Liver (tissue), 9 donors: ENCODE data around the gene ADCY9. TPM values are rescaled to one million over a fixed set of nuclear protein-coding genes. Genes with fewer than 3 reads are reported as not detected.
"Not testable (repeated sequence)": the region's sequence is repeated elsewhere in the genome, so short reads cannot be mapped to it uniquely, and the experiment has no call there.

Source experiments
- DNase-seq: peaks from one replicate; pipeline ENCODE4 v3.0.0-alpha.2; 2017; ENCODE audit warnings: low spot score
- H3K27ac ChIP-seq, 2 donors: one replicate each; pipeline ENCODE4 v1.7.0; 2013; ENCODE audit warnings: inconsistent platforms in 2 of 2, low read length in 2 of 2, control low read depth in 1 of 2, low read depth in 1 of 2, mild to moderate bottlenecking in 1 of 2
- H3K27me3 ChIP-seq, 4 donors: one replicate each; pipeline versions ENCODE4 v1.6.1 to v1.7.0; 2013; ENCODE audit warnings: low read length in 3 of 4, inconsistent platforms in 1 of 4, mild to moderate bottlenecking in 1 of 4, moderate library complexity in 1 of 4; ENCODE audit not compliant: control insufficient read depth in 4 of 4, insufficient read depth in 4 of 4
- H3K36me3 ChIP-seq, 4 donors: one replicate each; pipeline versions ENCODE4 v1.6.1 to v1.7.0; 2013; ENCODE audit warnings: low read length in 3 of 4, mild to moderate bottlenecking in 3 of 4, low read depth in 1 of 4, moderate library complexity in 1 of 4; ENCODE audit not compliant: control insufficient read depth in 4 of 4, insufficient read depth in 3 of 4
- H3K4me1 ChIP-seq, 4 donors: one replicate each; pipeline versions ENCODE4 v1.6.1 to v1.7.0; 2013; ENCODE audit warnings: low read length in 3 of 4, mild to moderate bottlenecking in 3 of 4, moderate library complexity in 1 of 4; ENCODE audit not compliant: control insufficient read depth in 4 of 4, insufficient read depth in 4 of 4
- H3K4me3 ChIP-seq, 3 donors: one replicate each; pipeline versions ENCODE4 v1.6.1 to v1.7.0; 2013; ENCODE audit warnings: low read length in 3 of 3, control low read depth in 1 of 3, low read depth in 1 of 3, mild to moderate bottlenecking in 1 of 3
- H3K9ac ChIP-seq, 2 donors: one replicate each; pipeline ENCODE4 v1.7.0; 2013; ENCODE audit warnings: low read length in 2 of 2, mild to moderate bottlenecking in 2 of 2, moderate library complexity in 2 of 2, control low read depth in 1 of 2, low read depth in 1 of 2
- H3K9me3 ChIP-seq, 4 donors: one replicate each; pipeline versions ENCODE4 v1.6.1 to v1.7.0; 2013; ENCODE audit warnings: low read length in 3 of 4; ENCODE audit not compliant: control insufficient read depth in 4 of 4
- ATF3 ChIP-seq: IDR thresholded peaks from 2 replicates; pipeline ENCODE4 v1.6.1; 2016; ENCODE audit warnings: antibody characterized with exemption
- CTCF ChIP-seq: fragments of 150-350 bp; IDR thresholded peaks from 2 replicates; pipeline ENCODE4 v1.5.1; 2017; ENCODE audit warnings: improper control_type of control experiment, low read depth, low read length; ENCODE audit not compliant: missing input control
- EGR1 ChIP-seq, 2 donors: IDR thresholded peaks; 2 replicates each; pipeline ENCODE4 v1.6.1; 2016 to 2018; ENCODE audit warnings: antibody characterized with exemption in 2 of 2, low read depth in 2 of 2
- FOXA1 ChIP-seq: IDR thresholded peaks from 2 replicates; pipeline ENCODE4 v1.6.1; 2016; ENCODE audit warnings: antibody characterized with exemption
- FOXA2 ChIP-seq: IDR thresholded peaks from 2 replicates; pipeline ENCODE4 v1.6.1; 2016; ENCODE audit warnings: antibody characterized with exemption
- GABPA ChIP-seq, 2 donors: IDR thresholded peaks in 1 of 2; conservative IDR thresholded peaks in 1 of 2; 2 replicates each; pipeline ENCODE4 v1.6.1; 2016; ENCODE audit warnings: antibody characterized with exemption in 2 of 2, mild to moderate bottlenecking in 1 of 2, moderate library complexity in 1 of 2
- HNF4A ChIP-seq, 2 donors: conservative IDR thresholded peaks; 2 replicates each; pipeline ENCODE4 v1.6.1; 2016; ENCODE audit warnings: antibody characterized with exemption in 2 of 2, mild to moderate bottlenecking in 2 of 2
- HNF4G ChIP-seq: IDR thresholded peaks from 2 replicates; pipeline ENCODE4 v1.6.1; 2016; ENCODE audit warnings: antibody characterized with exemption
- JUND ChIP-seq, 2 donors: IDR thresholded peaks; 2 replicates each; pipeline ENCODE4 v1.6.1; 2016; ENCODE audit warnings: antibody characterized with exemption in 2 of 2
- MAX ChIP-seq: IDR thresholded peaks from 2 replicates; pipeline ENCODE4 v1.6.1; 2016; ENCODE audit warnings: antibody characterized with exemption
- NR2F2 ChIP-seq: IDR thresholded peaks from 2 replicates; pipeline ENCODE4 v1.6.1; 2016; ENCODE audit warnings: antibody characterized with exemption
- RAD21 ChIP-seq, 2 donors: IDR thresholded peaks; 2 replicates each; pipeline ENCODE4 v1.6.1; 2016; ENCODE audit warnings: antibody characterized with exemption in 2 of 2, mild to moderate bottlenecking in 2 of 2
- REST ChIP-seq: IDR thresholded peaks from 2 replicates; pipeline ENCODE4 v1.6.1; 2016; ENCODE audit warnings: antibody characterized with exemption, mild to moderate bottlenecking
- RXRA ChIP-seq, 2 donors: IDR thresholded peaks; 2 replicates each; pipeline ENCODE4 v1.6.1; 2017 to 2018; ENCODE audit warnings: antibody characterized with exemption in 2 of 2, mild to moderate bottlenecking in 1 of 2
- SP1 ChIP-seq: IDR thresholded peaks from 2 replicates; pipeline ENCODE4 v1.6.1; 2018; ENCODE audit warnings: antibody characterized with exemption, mild to moderate bottlenecking
- TAF1 ChIP-seq: conservative IDR thresholded peaks from 2 replicates; pipeline ENCODE4 v1.6.1; 2016; ENCODE audit warnings: antibody characterized with exemption, mild to moderate bottlenecking
- YY1 ChIP-seq: IDR thresholded peaks from 2 replicates; pipeline ENCODE4 v1.6.1; 2016; ENCODE audit warnings: antibody characterized with exemption, mild to moderate bottlenecking
- ZBTB33 ChIP-seq: IDR thresholded peaks from 2 replicates; pipeline ENCODE4 v1.6.1; 2016; ENCODE audit warnings: antibody characterized with exemption
- WGBS: extraction: QIAGEN DNeasy Blood & Tissue Kit; methylation state at CpG from one replicate; pipeline ENCODE4 v1.1.7; 2013; 5-methylcytosine and 5-hydroxymethylcytosine counted together
- polyA plus RNA-seq, 2 donors: library from polyadenylated mRNA; stranded (reverse) in 1 of 2; unstranded in 1 of 2; fragments of 200-250 nt in 1 of 2; fragments of >200 nt in 1 of 2; fragmentation: Nextera tagmentation in 1 of 2; extraction: Ambion mirVana in 1 of 2; gene quantifications; one replicate each; pipeline versions ENCODE4 v1.2.1 to v1.2.3, GENCODE V29; 2013 to 2015
- total RNA-seq, 2 donors: library from RNA; depleted of rRNA; stranded (reverse); fragments of >200 nt; gene quantifications; one replicate each; pipeline ENCODE4 v1.2.3, GENCODE V29; 2014
- donor health status: healthy.
- donor health status: healthy.
- donor health status: healthy.
- donor health status: healthy.
- donor health status: healthy.

ADCY9 gene
- total and polyA plus RNA-seq, 4 donors = 3.6 to 25.1 (median 11.0) TPM

- Histone ChIP-seq H3K9me3 (no peaks in the 10 kb centered on the region), H3K4me1 (no peaks in the 10 kb centered on the region), H3K27ac (no peak overlapping the region), H3K27me3 (no peaks in the 10 kb centered on the region), H3K9ac (no peak overlapping the region), H3K4me3 (no peak overlapping the region), H3K36me3 (no peaks in the 10 kb centered on the region)
- WGBS = 66% methylated on average over 9 of the region's 9 CpGs
- TF ChIP-seq EGR1 (IDR thresholded peaks at IDR 0.05; ENCODE audit: low read depth in 2 of 2) (no peak), HNF4A (conservative IDR thresholded peaks at IDR 0.05) (no peak), FOXA2 (no peak)
- DNase-seq = no peak
These were observed 163.5 kb downstream of the ADCY9 start for GRCh38 chr16:3952737-3953131.

- no peak overlapping the region for H3K27ac ChIP-seq
- no peaks in the 10 kb centered on the region for H3K9me3 ChIP-seq
- H3K4me3 ChIP-seq = no peak overlapping the region
- no peak overlapping the region for H3K9ac ChIP-seq
- TF ChIP-seq NR2F2 (no peak), HNF4A (conservative IDR thresholded peaks at IDR 0.05) (no peak), SP1 (no peak), FOXA2 (no peak), MAX (no peak), HNF4G (no peak), TAF1 (no peak), RAD21 (IDR thresholded peaks at IDR 0.05) (no peak), YY1 (no peak), RXRA (IDR thresholded peaks at IDR 0.05) (no peak), CTCF (no peak), GABPA (IDR thresholded peaks at IDR 0.05 in 1 of 2, conservative IDR thresholded peaks at IDR 0.05 in 1 of 2) (no peak), FOXA1 (no peak), ZBTB33 (no peak), REST (no peak), EGR1 (IDR thresholded peaks at IDR 0.05; ENCODE audit: low read depth in 2 of 2) (no peak), ATF3 (no peak), JUND (IDR thresholded peaks at IDR 0.05) (no peak)
- WGBS = 83% methylated on average over 12 of the region's 12 CpGs
- no peak for DNase-seq
- no peaks in the 10 kb centered on the region for H3K36me3 ChIP-seq
- no peaks in the 10 kb centered on the region for H3K27me3 ChIP-seq
- H3K4me1 ChIP-seq = no peaks in the 10 kb centered on the region
These were observed 164.1 kb downstream of the ADCY9 start for GRCh38 chr16:3951861-3952736.

GRCh38 chr16:3951380-3951779, 164.9 kb downstream of the ADCY9 start:
- H3K9me3 ChIP-seq = not testable (repeated sequence)

More at GRCh38 chr16:3951380-3951779, 164.9 kb downstream of the ADCY9 start:
- DNase-seq, H3K9ac ChIP-seq, H3K36me3 ChIP-seq, H3K4me1 ChIP-seq, H3K4me3 ChIP-seq, H3K27me3 ChIP-seq, H3K27ac ChIP-seq: not testable (repeated sequence)
- 78% methylated on average over 5 of the region's 5 CpGs for WGBS
